HFF-Myc (cell line): Measurements from ENCODE around the gene C1orf52.

ENCODE experiments used
- DNase-seq: peaks from one replicate; pipeline ENCODE4 v3.0.0-alpha.2; 2011; ENCODE audit warnings: low read depth; ENCODE audit errors: extremely low read depth
- H3K4me3 ChIP-seq: replicated peaks from 2 replicates; pipeline ENCODE4 v1.5.1; 2011; ENCODE audit warnings: low read depth, mild to moderate bottlenecking, control low read depth, low read length
- TF ChIP-seq, protein P1 (sequence below): IDR thresholded peaks from 2 replicates; pipeline ENCODE4 v1.5.1; 2012; ENCODE audit warnings: mild to moderate bottlenecking, low read depth, low read length, control low read depth; ENCODE audit errors: missing control alignments

Gene C1orf52

DNA sequence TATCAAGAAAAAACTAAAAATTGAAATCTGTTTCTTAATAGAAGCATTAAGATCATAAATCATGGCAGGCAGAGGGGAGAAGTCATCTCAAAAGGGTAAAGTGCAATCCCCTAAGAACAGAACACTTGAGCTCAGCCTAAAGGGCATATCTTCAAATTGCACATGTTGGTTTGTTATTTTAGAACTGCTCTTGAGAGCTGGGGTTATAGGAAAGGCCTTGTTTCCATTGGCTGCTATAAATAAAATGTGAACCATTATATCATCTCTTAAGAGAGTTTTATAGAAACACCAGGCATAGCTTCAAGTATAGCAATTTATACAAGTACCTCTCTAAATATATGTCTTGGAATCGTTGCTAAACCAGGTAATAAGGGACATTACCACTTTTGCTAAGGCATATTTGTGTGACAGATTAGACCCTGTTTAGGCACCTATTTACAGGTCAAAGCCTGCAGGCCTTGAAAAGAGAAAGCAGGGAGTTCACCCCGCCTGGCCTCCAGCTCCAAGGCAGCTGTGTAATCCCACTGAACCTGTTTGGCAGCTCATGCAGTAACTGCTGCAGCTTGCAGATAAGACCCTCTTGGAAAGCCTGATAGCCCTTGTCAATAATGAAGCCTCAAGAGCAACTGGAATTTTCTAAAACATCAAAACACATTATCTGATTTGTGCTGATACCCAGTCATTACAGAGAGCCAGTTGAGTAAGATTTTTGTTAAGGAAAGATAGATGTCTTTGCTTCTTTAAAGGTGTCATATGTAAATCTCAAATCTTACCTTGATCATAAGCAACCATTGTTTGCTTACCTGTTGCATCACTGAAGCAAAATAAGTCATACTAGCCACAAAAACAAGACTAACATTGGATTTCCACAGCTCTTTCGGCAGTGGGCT, 34.5 kb downstream of the C1orf52 start:
- TF ChIP-seq, protein P1, sequence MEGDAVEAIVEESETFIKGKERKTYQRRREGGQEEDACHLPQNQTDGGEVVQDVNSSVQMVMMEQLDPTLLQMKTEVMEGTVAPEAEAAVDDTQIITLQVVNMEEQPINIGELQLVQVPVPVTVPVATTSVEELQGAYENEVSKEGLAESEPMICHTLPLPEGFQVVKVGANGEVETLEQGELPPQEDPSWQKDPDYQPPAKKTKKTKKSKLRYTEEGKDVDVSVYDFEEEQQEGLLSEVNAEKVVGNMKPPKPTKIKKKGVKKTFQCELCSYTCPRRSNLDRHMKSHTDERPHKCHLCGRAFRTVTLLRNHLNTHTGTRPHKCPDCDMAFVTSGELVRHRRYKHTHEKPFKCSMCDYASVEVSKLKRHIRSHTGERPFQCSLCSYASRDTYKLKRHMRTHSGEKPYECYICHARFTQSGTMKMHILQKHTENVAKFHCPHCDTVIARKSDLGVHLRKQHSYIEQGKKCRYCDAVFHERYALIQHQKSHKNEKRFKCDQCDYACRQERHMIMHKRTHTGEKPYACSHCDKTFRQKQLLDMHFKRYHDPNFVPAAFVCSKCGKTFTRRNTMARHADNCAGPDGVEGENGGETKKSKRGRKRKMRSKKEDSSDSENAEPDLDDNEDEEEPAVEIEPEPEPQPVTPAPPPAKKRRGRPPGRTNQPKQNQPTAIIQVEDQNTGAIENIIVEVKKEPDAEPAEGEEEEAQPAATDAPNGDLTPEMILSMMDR, result no peak
- no peak overlapping the region for H3K4me3 ChIP-seq
- no peak for DNase-seq

DNA sequence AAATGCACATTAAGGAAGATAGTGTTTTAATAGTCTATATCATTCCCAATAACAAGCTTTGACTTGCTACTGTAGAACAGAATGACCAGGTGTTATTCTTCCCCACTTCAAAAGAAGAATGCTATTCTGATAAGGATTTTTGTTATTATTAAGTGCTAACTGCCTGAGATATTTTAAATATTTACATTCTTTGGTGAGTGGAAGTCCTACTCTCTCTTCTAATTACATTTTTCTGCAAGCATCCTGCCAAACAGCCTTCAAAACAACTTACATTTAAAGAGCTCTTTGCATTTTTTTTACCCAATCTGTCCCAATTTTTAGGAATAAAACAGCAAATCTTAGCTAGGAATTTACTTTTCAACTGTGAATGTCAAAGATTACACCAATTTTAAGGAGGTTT, 35.2 kb downstream of the C1orf52 start:
- DNase-seq, result no peak
- TF ChIP-seq, protein P1, result no peak

GRCh38 chr1:85223334-85223733, 36.1 kb downstream of the C1orf52 start:
- no peak for DNase-seq
- no peak overlapping the region for H3K4me3 ChIP-seq
- TF ChIP-seq, protein P1, result no peak

More for the DNA sequence above, 35.2 kb downstream of the C1orf52 start:
- H3K4me3 ChIP-seq, result no peak overlapping the region

DNA sequence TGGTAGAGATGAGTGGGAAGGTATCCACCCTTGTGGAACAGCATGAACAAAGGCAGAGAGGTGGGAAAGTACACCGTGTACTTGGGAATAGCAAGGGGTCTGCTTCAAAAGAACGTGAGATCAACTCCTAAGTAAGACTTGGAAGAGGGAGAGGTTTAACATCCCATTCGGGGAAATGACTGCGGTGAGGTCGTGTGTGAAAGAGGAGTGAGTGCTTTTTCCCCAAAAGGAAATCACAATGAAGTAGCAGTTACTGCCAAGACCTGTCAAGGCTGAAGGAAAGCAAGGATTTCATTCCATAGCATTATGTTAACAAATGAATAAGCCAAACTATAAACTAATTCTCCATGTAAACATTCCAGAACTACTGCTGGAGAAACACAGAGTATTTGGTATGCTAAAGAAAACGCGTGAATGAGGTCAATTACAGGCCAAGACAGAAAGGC, 38.7 kb downstream of the C1orf52 start:
- no peak overlapping the region for H3K4me3 ChIP-seq
- TF ChIP-seq, protein P1, result no peak
- no peak for DNase-seq

DNA sequence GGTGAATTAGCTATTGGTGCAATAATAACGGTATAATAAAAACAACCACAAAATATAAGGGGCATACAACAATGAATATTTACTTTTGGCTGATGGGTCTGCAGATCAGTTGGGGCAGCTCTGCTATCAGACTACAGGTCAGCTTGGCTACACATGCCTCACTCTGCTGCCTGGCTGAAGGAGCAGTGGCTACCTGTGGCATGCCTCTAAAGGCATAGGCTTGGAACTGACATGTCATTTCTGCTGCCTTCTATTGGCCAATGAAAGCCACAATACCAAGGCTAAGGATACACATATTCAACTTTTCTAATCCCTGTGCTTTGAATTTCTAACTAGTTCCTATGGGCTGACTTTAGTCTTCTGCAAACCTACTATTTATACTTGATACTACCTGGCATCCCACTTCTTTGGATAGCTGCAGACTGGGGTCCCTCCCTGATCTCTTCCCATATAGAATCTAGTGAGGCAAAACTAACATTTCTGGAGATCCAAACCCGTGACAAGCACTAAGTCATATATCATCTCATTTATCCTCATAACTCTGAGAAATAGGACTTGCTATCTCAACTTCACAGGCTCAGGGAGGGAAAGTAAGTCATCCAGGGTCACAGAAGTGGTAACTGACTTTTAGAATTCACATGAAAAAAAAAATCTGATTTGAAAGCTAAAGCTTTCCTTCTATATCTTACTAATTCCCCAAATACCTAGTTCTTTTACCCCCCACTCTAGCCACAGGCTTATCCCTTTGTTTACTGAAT, 39.4 kb downstream of the C1orf52 start:
- H3K4me3 ChIP-seq, result no peak overlapping the region
- TF ChIP-seq, protein P1, result no peak
- no peak for DNase-seq

DNA sequence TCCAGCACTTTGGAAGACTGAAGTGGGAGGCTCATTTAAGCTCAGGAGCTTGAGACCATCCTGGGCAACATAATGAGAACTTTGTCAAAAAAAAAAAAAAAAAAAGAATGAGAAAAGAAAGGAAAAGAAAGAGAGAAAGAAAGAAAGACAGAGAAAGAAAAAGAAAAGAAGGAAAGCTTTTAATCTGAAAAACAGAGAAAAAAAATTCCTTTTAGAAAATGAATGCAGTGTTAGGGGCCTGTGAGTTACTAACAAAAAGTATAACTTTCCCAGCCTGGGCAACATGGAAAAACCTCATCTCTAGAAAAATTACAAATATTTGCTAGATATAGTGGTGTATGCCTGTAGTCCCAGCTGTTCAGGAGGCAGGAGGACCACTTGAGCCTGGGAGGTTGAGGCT, 42.8 kb downstream of the C1orf52 start:
- TF ChIP-seq, protein P1, result no peak

More for the DNA sequence above, 42.8 kb downstream of the C1orf52 start:
- DNase-seq, result no peak
- no peak overlapping the region for H3K4me3 ChIP-seq
